HG02943 (cell line): ENCODE measurements around the gene ATP6V1B1.

Experiments
- ATAC-seq: cut with Tn5 transposase; IDR thresholded peaks from one replicate; pipeline ENCODE4 v1.9.1; 2021; ENCODE audit warnings: mild to moderate bottlenecking, low read depth, moderate library complexity; ENCODE audit not compliant: unreplicated experiment

ATP6V1B1 gene

GRCh38 chr2:70942396-70943204 lies 6.9 kb downstream of the ATP6V1B1 start:
- no peak for ATAC-seq

GRCh38 chr2:70943205-70943871 lies 7.6 kb downstream of the ATP6V1B1 start:
- no peak for ATAC-seq

- ATAC-seq: no peak
Measured at GRCh38 chr2:70944111-70944690, 8.5 kb downstream of the ATP6V1B1 start.

GRCh38 chr2:70946832-70947442 lies 11.2 kb downstream of the ATP6V1B1 start:
- ATAC-seq: no peak

GRCh38 chr2:70947556-70948184 lies 12.0 kb downstream of the ATP6V1B1 start:
- no peak for ATAC-seq

GRCh38 chr2:70948337-70949003 lies 12.8 kb downstream of the ATP6V1B1 start:
- ATAC-seq: peak; percentile 68

GRCh38 chr2:70949086-70949485 lies 13.4 kb downstream of the ATP6V1B1 start:
- ATAC-seq: no peak

- no peak for ATAC-seq
Measured at GRCh38 chr2:70954886-70955285, 19.2 kb downstream of the ATP6V1B1 start.

GRCh38 chr2:70956141-70956540 lies 20.4 kb downstream of the ATP6V1B1 start:
- no peak for ATAC-seq

- no peak for ATAC-seq
Measured at GRCh38 chr2:70957798-70958197, 22.1 kb downstream of the ATP6V1B1 start.

GRCh38 chr2:70958759-70959158 lies 23.1 kb downstream of the ATP6V1B1 start:
- no peak for ATAC-seq

- ATAC-seq: no peak
Measured at GRCh38 chr2:70959271-70959761, 23.6 kb downstream of the ATP6V1B1 start.

- ATAC-seq: no peak
Measured at GRCh38 chr2:70959851-70960832, 24.4 kb downstream of the ATP6V1B1 start.

GRCh38 chr2:70960833-70961647 lies 25.3 kb downstream of the ATP6V1B1 start:
- ATAC-seq: no peak

GRCh38 chr2:70961648-70961994 lies 25.9 kb downstream of the ATP6V1B1 start:
- ATAC-seq: no peak

GRCh38 chr2:70962211-70962884 lies 26.6 kb downstream of the ATP6V1B1 start:
- ATAC-seq: no peak
